Measurements from ENCODE around the gene PPM1D.

PPM1D gene

DNA sequence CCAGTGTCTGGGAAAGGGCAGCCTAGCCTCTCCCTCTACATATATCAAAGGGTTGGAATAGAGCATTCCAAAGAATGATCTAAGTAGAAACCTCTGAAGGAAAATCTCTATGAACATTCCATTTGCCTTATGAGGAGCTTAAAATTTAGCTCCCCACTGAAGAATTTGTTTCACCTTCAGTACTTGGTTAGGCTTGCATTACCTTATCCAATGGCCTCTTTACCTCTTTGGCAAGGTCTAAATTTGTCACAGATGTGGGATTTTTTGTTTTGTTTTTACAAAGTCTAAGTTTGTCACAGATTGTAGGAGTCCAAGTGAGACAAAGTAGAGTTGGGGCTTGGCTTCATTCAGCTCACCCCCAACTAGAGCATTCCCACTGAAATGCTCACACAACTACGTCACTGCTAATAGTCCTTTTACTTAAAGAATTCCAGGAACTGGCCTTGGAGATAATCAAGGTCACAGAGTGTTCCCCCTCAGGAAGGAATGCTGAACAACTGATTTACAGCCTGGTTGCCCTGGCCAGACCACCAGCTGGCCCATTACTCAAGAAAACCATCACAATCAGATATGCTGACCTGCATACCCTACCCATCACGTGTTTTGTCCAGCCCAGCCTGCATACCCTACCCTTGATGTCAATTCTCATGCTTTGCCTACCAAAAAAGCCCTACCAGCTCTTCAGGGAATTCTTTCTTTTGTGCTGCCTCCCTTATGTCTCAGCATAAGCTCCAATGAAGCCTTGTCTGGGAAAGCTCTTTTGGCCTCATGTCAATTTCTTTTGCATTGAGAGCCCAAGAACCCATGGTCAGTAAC is 26.5 kb upstream of the PPM1D start:
- Histone ChIP-seq H3K79me2 (ENCODE audit: control insufficient read depth, low read length) (no peaks in the 10 kb centered on the region), H3K4me1 (ENCODE audit: control insufficient read depth, low read length) (no peaks in the 10 kb centered on the region), H3K9me3 (ENCODE audit: control insufficient read depth, insufficient read depth, low read length) (no peaks in the 10 kb centered on the region), H3K36me3 (ENCODE audit: control insufficient read depth, low read length) (no peaks in the 10 kb centered on the region), H3K4me3 (ENCODE audit: low read length) (no peak overlapping the region), H3K9me2 (replicated peaks; ENCODE audit: control insufficient read depth, low read length) (no peaks in the 10 kb centered on the region), H3K27me3 (ENCODE audit: control insufficient read depth, low read length) (peaks cover 36% of the 10 kb centered on the region), H3K27ac (ENCODE audit: low read depth, low read length) (no peak overlapping the region), H3F3A (ENCODE audit: control insufficient read depth, insufficient read depth) (no peaks in the 10 kb centered on the region), H4K20me1 (ENCODE audit: control insufficient read depth, insufficient read depth, low read depth, low read length) (no peaks in the 10 kb centered on the region), H3K4me2 (ENCODE audit: low read length) (no peak overlapping the region)
- TF ChIP-seq EZH2phosphoT487 (IDR thresholded peaks at IDR 0.05; ENCODE audit: borderline replicate concordance, low read length), result no peak
- TF ChIP-seq, protein P1, sequence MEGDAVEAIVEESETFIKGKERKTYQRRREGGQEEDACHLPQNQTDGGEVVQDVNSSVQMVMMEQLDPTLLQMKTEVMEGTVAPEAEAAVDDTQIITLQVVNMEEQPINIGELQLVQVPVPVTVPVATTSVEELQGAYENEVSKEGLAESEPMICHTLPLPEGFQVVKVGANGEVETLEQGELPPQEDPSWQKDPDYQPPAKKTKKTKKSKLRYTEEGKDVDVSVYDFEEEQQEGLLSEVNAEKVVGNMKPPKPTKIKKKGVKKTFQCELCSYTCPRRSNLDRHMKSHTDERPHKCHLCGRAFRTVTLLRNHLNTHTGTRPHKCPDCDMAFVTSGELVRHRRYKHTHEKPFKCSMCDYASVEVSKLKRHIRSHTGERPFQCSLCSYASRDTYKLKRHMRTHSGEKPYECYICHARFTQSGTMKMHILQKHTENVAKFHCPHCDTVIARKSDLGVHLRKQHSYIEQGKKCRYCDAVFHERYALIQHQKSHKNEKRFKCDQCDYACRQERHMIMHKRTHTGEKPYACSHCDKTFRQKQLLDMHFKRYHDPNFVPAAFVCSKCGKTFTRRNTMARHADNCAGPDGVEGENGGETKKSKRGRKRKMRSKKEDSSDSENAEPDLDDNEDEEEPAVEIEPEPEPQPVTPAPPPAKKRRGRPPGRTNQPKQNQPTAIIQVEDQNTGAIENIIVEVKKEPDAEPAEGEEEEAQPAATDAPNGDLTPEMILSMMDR (IDR thresholded peaks at IDR 0.05; ENCODE audit: low read depth, low read length, poor library complexity, severe bottlenecking), result no peak

DNA sequence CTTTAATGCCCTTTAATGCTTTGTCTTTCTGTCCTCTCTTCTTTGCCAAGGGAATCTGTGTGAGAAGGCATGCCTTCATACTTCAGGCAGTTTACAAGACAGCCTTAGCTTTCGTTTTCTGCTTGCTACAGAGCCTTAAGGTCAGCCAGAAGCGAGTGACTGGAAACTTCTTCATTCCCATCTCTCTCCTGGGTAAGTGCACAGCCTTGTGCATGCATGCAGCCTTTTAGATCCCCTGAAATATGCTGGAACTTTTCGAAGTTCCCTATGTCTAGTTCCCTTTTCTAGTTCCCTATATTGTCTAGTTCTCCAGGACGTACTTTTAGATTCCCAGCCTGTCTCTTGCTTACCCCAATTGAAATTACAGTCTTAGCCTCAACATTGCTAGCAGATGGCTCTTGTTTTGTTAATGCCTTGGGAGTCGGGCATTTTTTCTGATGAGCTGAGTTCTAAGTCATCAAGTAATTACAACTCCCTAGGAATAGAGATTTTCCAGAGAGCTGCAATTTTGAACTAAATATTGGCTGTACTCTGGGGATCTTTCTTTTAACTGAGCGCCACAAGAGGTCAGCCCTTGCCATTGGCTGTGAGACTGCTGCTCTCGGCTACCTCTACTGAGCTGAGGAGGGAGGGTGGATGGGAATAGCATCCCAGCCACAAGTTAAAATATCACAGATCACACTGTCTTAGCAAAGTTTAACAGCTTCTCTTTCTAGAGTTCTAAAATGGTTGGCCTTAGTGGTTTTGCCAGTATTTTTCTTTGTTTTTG is 22.7 kb upstream of the PPM1D start:
- Histone ChIP-seq H3K4me1 (ENCODE audit: control insufficient read depth, low read length) (no peaks in the 10 kb centered on the region), H3K36me3 (ENCODE audit: control insufficient read depth, low read length) (no peaks in the 10 kb centered on the region), H3K4me2 (ENCODE audit: low read length) (no peak overlapping the region), H3K79me2 (ENCODE audit: control insufficient read depth, low read length) (no peaks in the 10 kb centered on the region), H3K9me2 (replicated peaks; ENCODE audit: control insufficient read depth, low read length) (no peaks in the 10 kb centered on the region), H3K27me3 (ENCODE audit: control insufficient read depth, low read length) (peaks cover 17% of the 10 kb centered on the region), H3K27ac (ENCODE audit: low read depth, low read length) (no peak overlapping the region), H4K20me1 (ENCODE audit: control insufficient read depth, insufficient read depth, low read depth, low read length) (no peaks in the 10 kb centered on the region), H3K4me3 (ENCODE audit: low read length) (no peak overlapping the region), H3F3A (ENCODE audit: control insufficient read depth, insufficient read depth) (no peaks in the 10 kb centered on the region), H3K9me3 (ENCODE audit: control insufficient read depth, insufficient read depth, low read length) (no peaks in the 10 kb centered on the region)
- TF ChIP-seq EZH2phosphoT487 (IDR thresholded peaks at IDR 0.05; ENCODE audit: borderline replicate concordance, low read length), result no peak
- TF ChIP-seq, protein P1 (IDR thresholded peaks at IDR 0.05; ENCODE audit: low read depth, low read length, poor library complexity, severe bottlenecking), result no peak

DNA sequence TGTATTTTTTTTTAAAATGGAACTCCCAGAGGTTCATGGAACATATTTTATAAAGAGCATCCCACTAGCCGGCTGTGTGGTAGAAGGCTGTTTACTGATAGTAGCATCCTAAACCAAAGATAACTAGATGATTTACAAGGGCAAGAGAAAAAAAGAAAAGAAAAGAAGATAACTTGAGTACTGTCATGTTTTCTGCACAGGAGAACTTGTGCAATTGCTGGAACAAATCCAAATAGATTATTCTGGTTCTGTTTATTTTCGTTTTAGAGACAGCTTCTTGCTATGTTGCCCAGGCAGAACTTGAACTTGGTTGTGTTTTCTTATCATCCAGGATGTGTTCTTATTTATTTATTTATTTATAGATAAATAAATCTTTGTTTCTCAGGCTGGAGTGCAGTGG is 20.9 kb upstream of the PPM1D start:
- Histone ChIP-seq H3F3A (ENCODE audit: control insufficient read depth, insufficient read depth) (no peaks in the 10 kb centered on the region), H3K36me3 (ENCODE audit: control insufficient read depth, low read length) (no peaks in the 10 kb centered on the region), H3K27me3 (ENCODE audit: control insufficient read depth, low read length) (peaks cover 8% of the 10 kb centered on the region), H3K79me2 (ENCODE audit: control insufficient read depth, low read length) (no peaks in the 10 kb centered on the region), H4K20me1 (ENCODE audit: control insufficient read depth, insufficient read depth, low read depth, low read length) (no peaks in the 10 kb centered on the region), H3K9me3 (ENCODE audit: control insufficient read depth, insufficient read depth, low read length) (no peaks in the 10 kb centered on the region), H3K4me2 (ENCODE audit: low read length) (no peak overlapping the region), H3K9me2 (replicated peaks; ENCODE audit: control insufficient read depth, low read length) (no peaks in the 10 kb centered on the region), H3K27ac (ENCODE audit: low read depth, low read length) (no peak overlapping the region), H3K4me3 (ENCODE audit: low read length) (no peak overlapping the region), H3K4me1 (ENCODE audit: control insufficient read depth, low read length) (no peaks in the 10 kb centered on the region)
- no peak for TF ChIP-seq EZH2phosphoT487 (IDR thresholded peaks at IDR 0.05; ENCODE audit: borderline replicate concordance, low read length)
- TF ChIP-seq, protein P1 (IDR thresholded peaks at IDR 0.05; ENCODE audit: low read depth, low read length, poor library complexity, severe bottlenecking), result no peak

All from DOHH2 (cell line).